Lower leg skin (tissue), 4 donors: ENCODE results near the gene FRMD1. TPM values are rescaled to one million over a fixed set of nuclear protein-coding genes. Genes with fewer than 3 reads are reported as not detected.

Experiments used
- DNase-seq, 2 donors: peaks; one replicate each; pipeline ENCODE4 v3.0.0-alpha.2; 2019; ENCODE audit warnings: low spot score in 2 of 2
- H3K4me3 ChIP-seq: fragments of 200-600 bp; sonication (generic); 2 replicates; pipeline ENCODE4 v1.5.1; 2017; ENCODE audit warnings: mild to moderate bottlenecking, low read depth; ENCODE audit not compliant: poor library complexity, severe bottlenecking
- CTCF ChIP-seq, 3 donors: fragments of 450-650 bp; IDR thresholded peaks; one replicate each; pipeline ENCODE4 v1.5.1; 2016; ENCODE audit warnings: antibody characterized with exemption in 3 of 3, mild to moderate bottlenecking in 3 of 3, moderate library complexity in 2 of 3
- POLR2A ChIP-seq, 2 donors: fragments of 450-650 bp; IDR thresholded peaks; one replicate each; pipeline ENCODE4 v1.6.1; 2016 to 2017; ENCODE audit warnings: antibody characterized with exemption in 2 of 2, mild to moderate bottlenecking in 1 of 2, moderate library complexity in 1 of 2
- WGBS, 2 donors: methylation state at CpG; one replicate each; pipeline ENCODE4 v1.1.5; 2018; 5-methylcytosine and 5-hydroxymethylcytosine counted together
- intact Hi-C: fragments of 100-400 bp; cut with DNase I; formaldehyde crosslinking; loops from one replicate; pipeline ENCODE4 v1.15.0; 2023; ENCODE audit warnings: low total_unique reads
- total RNA-seq, 4 donors: library from RNA; depleted of rRNA; stranded (reverse); fragments of >200 nt; gene quantifications; one replicate each; pipeline ENCODE4 v1.1.0, GENCODE V29; 2016

FRMD1 gene
- total RNA-seq, 4 donors from 2014 or later: 0.32 to 1.2 (median 0.72) TPM

DNA sequence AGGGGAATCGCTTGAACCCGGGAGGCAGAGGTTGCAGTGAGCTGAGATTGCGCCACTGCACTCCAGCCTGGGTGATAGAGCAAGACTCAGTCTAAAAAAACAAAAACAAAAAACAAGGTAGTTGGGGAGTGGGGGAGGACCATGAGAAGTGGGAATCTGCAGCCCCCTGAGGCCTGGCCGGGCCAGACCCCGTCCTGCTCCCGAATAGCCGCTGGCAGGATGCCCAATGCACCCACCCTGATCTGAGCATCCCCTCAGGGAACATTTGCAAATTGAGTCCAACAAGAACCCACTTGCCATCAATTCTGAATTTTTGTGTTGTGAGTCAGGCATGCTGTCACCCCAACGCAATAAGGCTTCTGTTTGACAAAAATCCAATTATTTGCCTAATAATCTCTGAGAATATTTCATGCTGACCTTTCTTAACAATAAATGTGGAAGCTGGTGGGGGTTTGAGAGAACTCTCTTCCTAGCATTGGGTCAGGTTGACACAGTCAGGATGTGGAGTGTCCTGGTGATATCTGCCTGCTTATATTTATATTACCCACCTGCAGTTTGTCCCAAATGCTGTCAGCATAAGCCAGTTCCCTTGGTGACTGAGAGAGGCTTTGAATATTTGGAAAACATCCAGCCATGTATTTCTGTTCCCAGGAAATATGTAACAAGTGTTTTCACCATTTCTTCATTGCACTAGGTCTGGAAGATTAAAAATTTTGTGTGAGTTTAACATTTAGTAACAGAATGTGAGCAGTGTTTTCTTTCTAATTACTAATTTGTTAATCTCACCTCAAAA is 28.4 kb upstream of the FRMD1 start:
- no peak for DNase-seq
- H3K4me3 ChIP-seq: no peak overlapping the region
- intact Hi-C loops: no loop called here
- 64 to 67% methylated on average over 8 of the region's 8 CpGs for WGBS, 2 donors
- TF ChIP-seq CTCF (IDR thresholded peaks at IDR 0.05) (no peak), POLR2A (IDR thresholded peaks at IDR 0.05) (no peak)

- TF ChIP-seq POLR2A (IDR thresholded peaks at IDR 0.05) (no peak), CTCF (IDR thresholded peaks at IDR 0.05) (no peak)
- H3K4me3 ChIP-seq: no peak overlapping the region
- DNase-seq: no peak
- 60 to 67% methylated on average over 3 of the region's 3 CpGs for WGBS, 2 donors
- intact Hi-C loops: no loop called here
These were observed 27.6 kb upstream of the FRMD1 start for GRCh38 chr6:168106633-168107005.

- no peak for TF ChIP-seq CTCF (IDR thresholded peaks at IDR 0.05)
- peak in 1 of 2 donors; percentile 22 for DNase-seq
- 47 to 49% methylated on average over 12 of the region's 12 CpGs for WGBS, 2 donors
- H3K4me3 ChIP-seq: no peak overlapping the region
- intact Hi-C loops: no loop called here
These were observed 27.0 kb upstream of the FRMD1 start for GRCh38 chr6:168105813-168106632.

DNA sequence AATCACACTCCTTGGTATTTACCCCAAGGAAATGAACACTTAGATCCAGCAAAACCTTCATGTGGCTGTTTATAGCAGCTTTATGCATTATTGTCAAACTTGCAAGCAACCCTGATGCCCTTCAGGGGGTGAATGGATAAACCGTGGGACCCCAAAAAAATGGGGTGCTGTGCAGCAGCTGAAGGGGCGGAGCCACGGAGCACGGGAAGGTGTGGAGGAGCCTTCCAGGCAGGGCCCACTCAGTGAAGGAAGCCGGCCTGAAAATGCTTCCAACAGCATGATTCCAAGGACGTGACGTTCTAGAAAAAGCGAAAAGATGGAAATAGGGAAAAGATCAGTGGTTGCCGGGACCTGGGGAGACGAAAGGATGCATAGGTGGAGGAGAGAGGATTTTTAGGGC is 25.6 kb upstream of the FRMD1 start:
- DNase-seq: no peak
- H3K4me3 ChIP-seq: no peak overlapping the region
- WGBS, 2 donors: 83 to 91% methylated on average over 10 of the region's 10 CpGs
- intact Hi-C loops: no loop called here
- TF ChIP-seq CTCF (IDR thresholded peaks at IDR 0.05) (no peak), POLR2A (IDR thresholded peaks at IDR 0.05) (no peak)

DNA sequence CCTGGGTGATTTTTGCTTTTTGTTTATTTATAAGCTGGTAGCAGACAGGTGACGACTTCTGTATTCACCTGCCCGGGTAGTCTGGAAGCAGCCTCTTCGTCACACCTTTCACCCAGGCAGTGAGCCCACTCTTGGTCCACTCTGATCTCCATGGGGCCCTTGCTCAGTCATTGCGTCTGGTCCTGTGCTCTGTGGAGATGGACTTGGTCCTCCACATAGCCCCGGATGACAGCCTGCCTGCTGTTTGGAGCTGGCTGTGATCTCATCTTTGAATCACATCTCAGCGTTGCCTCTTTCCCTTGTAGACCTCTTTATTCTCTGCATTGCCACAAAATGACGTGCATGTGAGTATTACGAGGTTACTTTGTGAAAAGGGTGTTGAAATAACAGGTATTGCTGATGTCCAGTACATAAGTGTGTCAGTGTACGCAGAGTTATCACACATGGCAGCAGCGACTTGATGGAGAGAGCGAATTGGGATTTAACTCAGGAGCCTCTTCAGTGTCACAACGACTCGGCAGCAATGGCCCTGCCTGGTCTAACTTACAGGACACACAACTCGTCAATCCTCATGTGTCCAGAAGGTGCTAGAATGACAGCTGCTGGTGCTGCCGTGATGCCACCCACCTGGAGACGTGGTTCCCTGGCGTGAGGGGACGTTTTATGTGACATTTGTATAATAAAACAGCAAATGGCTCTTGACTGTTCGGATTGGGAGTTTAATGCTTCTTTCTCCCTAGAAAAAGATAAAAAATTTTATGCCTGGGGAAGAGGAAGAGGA is 24.2 kb upstream of the FRMD1 start:
- no peak for TF ChIP-seq POLR2A (IDR thresholded peaks at IDR 0.05)
- no peak for TF ChIP-seq CTCF (IDR thresholded peaks at IDR 0.05)
- no peak for DNase-seq
- no peak overlapping the region for H3K4me3 ChIP-seq
- intact Hi-C loops: no loop called here
- 80 to 83% methylated on average over 19 of the region's 19 CpGs for WGBS, 2 donors
